ENCODE results near the gene RPS10. TPM values are rescaled to one million over a fixed set of nuclear protein-coding genes. Genes with fewer than 3 reads are reported as not detected.
A peak's percentile ranks its signal among the peaks of the same experiment; 100 is the strongest.
"Not testable (repeated sequence)": the region's sequence is repeated elsewhere in the genome, so short reads cannot be mapped to it uniquely, and the experiment has no call there.

The RPS10 gene
- total RNA-seq, 2 experiments from 2014 or later = 1,124 to 1,323 TPM

DNA sequence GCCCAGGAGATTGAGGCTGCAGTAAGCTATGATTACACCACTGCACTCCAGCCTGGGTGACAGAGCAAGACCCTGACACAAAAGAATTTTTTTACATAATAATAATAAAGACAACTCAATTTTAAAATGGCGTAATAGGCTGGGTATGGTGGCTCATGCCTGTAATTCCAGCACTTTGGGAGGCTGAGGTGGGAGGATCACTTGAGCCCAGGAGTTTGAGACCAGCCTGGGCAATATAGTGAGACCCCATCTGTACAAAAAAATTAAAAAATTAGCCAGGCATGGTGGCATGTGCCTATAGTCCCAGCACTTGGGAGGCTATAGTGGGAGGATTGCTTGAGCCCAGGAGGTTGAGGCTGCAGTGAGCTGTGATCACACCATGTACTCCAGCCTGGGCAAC lies 18.0 kb downstream of the RPS10 start:
- DNase-seq; H3K27ac Mint-ChIP-seq; H3K9me3 Mint-ChIP-seq (ENCODE audit: low read depth); H3K36me3 Mint-ChIP-seq; H3K4me3 Mint-ChIP-seq; H3K4me1 Mint-ChIP-seq; H3K27me3 Mint-ChIP-seq; ATAC-seq: not testable (repeated sequence)
- CTCF ChIA-PET = interaction anchor here (0.6 kb wide), 1 partner anchor 159 kb away, joined by 3 read pairs; the partner anchor contains the start of gene SMIM29

- DNase-seq (no peak), ATAC-seq (no peak)
- H3K27ac Mint-ChIP-seq = no peak overlapping the region
- CTCF ChIA-PET = interaction anchor here (1.4 to 1.9 kb wide), 2 partner anchors 28 to 160 kb away, joined by 4 read pairs; partner anchors contain the start of gene HMGA1
- no peaks in the 10 kb centered on the region for H3K27me3 Mint-ChIP-seq
- peaks cover 4% of the 10 kb centered on the region for H3K9me3 Mint-ChIP-seq (ENCODE audit: low read depth)
- H3K36me3 Mint-ChIP-seq = peaks cover 3% of the 10 kb centered on the region
- no peak overlapping the region for H3K4me3 Mint-ChIP-seq
- H3K4me1 Mint-ChIP-seq = peaks cover 9% of the 10 kb centered on the region
These were observed 29.4 kb downstream of the RPS10 start for GRCh38 chr6:34396518-34396917.

DNA sequence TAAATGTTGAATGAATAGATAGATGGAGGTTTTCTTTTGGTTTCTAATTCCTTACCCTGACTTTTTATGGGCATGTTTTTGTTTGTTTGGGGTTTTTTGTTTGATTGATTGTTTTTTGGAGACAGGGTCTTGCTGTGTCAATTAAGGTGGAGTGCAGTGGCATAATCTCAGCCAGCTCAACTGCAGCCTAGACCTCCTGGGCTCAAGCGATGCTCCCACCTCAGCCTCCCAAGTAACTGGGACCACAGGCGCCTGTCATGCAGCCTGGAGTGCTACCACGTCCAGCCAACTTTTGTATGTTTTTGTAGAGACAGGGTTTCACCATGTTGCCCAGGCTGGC lies 31.9 kb downstream of the RPS10 start:
- no peak for DNase-seq
- Mint-ChIP-seq H3K27ac (no peak overlapping the region), H3K4me1 (peaks cover 11% of the 10 kb centered on the region), H3K27me3 (no peaks in the 10 kb centered on the region), H3K36me3 (peaks cover 5% of the 10 kb centered on the region), H3K9me3 (ENCODE audit: low read depth) (peaks cover 4% of the 10 kb centered on the region), H3K4me3 (no peak overlapping the region)
- no peak for ATAC-seq
- CTCF ChIA-PET = interaction anchor here (1.2 to 5.4 kb wide), 3 partner anchors 145 to 170 kb away, joined by 4 to 55 read pairs (median 5); partner anchors contain the start of gene SMIM29

GRCh38 chr6:34393191-34393965 lies 32.5 kb downstream of the RPS10 start:
- Mint-ChIP-seq H3K27me3 (no peaks in the 10 kb centered on the region), H3K4me1 (peaks cover 11% of the 10 kb centered on the region), H3K9me3 (ENCODE audit: low read depth) (peaks cover 4% of the 10 kb centered on the region), H3K27ac (peak overlapping the region; percentile 82), H3K4me3 (no peak overlapping the region), H3K36me3 (peaks cover 5% of the 10 kb centered on the region)
- DNase-seq (no peak), ATAC-seq (no peak)
- CTCF ChIA-PET = interaction anchor here (0.6 to 5.4 kb wide), 7 partner anchors 10 to 197 kb away, joined by 3 to 55 read pairs (median 4); partner anchors contain the start of genes RPS10 and SMIM29

DNA sequence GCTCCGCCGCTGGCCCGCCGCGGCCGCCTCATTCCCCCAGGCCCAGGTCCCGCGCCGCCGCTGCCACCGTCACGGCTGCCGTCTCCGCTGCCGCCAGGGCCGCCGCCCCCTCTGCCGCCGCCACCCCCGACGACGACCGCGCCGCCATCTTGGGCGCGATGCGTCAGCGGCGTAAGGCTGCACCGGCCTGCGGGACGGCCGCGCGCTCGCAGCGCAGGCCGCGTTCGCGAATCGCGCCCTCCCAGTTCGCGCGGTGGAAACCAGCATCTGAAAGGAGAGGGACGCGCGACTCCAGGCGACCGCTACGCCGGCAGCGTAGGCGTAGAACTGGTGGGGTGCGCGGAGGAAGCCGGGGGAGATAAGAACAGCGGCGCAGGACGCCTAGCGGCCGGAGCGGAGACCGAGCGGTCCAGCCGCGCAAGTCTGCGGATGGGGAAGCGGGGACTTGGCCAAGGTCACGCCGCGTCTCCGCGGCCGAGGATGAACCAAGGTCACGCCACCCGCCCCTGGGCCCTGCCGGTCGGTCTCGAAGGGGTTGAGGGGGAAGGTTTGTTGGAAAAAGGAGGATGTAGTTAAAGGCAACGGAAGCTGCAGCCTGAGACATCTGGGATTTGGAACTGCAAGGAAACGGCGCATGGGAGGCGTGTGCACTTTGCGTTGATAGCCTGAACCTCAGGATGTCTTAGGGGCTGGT lies 33.2 kb downstream of the RPS10 start, which contains the start of gene NUDT3:
NUDT3 (minus strand) TSS at position 173 of the 694 bp plus-strand sequence. CDS start 307 bp downstream, outside the sequence.
- CTCF ChIA-PET = interaction anchor here (0.6 to 5.4 kb wide), 8 partner anchors 10 to 196 kb away, joined by 3 to 55 read pairs (median 4); partner anchors contain the start of genes RPS10 and SMIM29
- H3K27me3 Mint-ChIP-seq = no peaks in the 10 kb centered on the region
- H3K4me1 Mint-ChIP-seq = peaks cover 11% of the 10 kb centered on the region
- H3K9me3 Mint-ChIP-seq (ENCODE audit: low read depth) = peaks cover 4% of the 10 kb centered on the region
- H3K36me3 Mint-ChIP-seq = peaks cover 5% of the 10 kb centered on the region
- DNase-seq = peak; percentile 96
- ATAC-seq = peak; percentile 93
- peak within 1 kb of the TSS; percentile 82 for H3K27ac Mint-ChIP-seq
- H3K4me3 Mint-ChIP-seq = no peak within 1 kb of the TSS

DNA sequence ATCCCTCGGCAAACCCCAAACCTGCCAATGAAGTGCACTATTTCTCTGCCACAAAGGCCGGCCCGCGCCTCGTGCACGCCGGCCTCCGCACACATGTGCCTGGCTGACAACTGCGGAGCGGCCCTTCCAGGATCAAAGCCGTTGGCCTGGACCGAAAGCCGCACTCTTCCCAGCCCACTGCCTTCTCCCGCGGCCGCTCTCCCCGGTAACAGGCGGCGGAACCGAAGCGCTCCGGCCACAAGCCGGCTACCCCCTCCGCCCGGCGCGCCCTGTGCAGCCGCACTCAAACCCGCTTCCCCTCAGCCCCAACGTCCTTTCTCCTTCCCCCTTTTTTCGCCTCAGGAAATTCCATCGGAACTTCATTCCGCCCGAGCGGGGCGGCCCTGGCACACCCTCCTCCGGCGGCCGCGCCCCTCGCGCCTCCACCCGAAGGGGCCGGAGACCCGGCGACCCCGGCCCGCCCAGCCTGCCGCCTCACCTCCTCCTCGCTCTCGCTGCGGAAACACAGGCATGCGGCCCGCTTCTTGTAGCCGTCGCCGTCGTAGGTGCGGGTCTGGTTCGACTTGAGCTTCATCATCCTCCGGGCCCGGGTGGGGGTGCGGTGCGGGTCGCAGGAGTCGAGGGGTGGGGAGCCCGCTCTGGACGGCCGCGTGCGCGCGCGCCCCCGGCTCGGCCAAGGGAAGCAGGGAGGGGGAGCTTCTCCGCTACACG lies 33.9 kb downstream of the RPS10 start:
- H3K27ac Mint-ChIP-seq = peak overlapping the region; percentile 82
- DNase-seq (peak; percentile 68), ATAC-seq (peak; percentile 13)
- peaks cover 6% of the 10 kb centered on the region for H3K36me3 Mint-ChIP-seq
- CTCF ChIA-PET = interaction anchor here (1.1 to 5.4 kb wide), 6 partner anchors 23 to 196 kb away, joined by 3 to 55 read pairs (median 6); partner anchors contain the start of gene SMIM29
- H3K4me3 Mint-ChIP-seq = no peak overlapping the region
- peaks cover 11% of the 10 kb centered on the region for H3K4me1 Mint-ChIP-seq
- H3K27me3 Mint-ChIP-seq = no peaks in the 10 kb centered on the region
- H3K9me3 Mint-ChIP-seq (ENCODE audit: low read depth) = peaks cover 4% of the 10 kb centered on the region

- Mint-ChIP-seq H3K9me3 (ENCODE audit: low read depth) (peaks cover under 1% of the 10 kb centered on the region), H3K4me1 (peaks cover 13% of the 10 kb centered on the region), H3K36me3 (peaks cover 3% of the 10 kb centered on the region), H3K27me3 (no peaks in the 10 kb centered on the region), H3K4me3 (no peak overlapping the region), H3K27ac (no peak overlapping the region)
- CTCF ChIA-PET = interaction anchor here (1.6 to 5.4 kb wide), 4 partner anchors 23 to 195 kb away, joined by 5 to 55 read pairs (median 8); partner anchors contain the start of gene SMIM29
- no peak for DNase-seq
- ATAC-seq = no peak
These were observed 34.4 kb downstream of the RPS10 start for GRCh38 chr6:34391473-34391785.

GRCh38 chr6:34390531-34391472 lies 35.1 kb downstream of the RPS10 start:
- no peak overlapping the region for H3K27ac Mint-ChIP-seq
- H3K4me3 Mint-ChIP-seq = no peak overlapping the region
- DNase-seq = no peak
- H3K27me3 Mint-ChIP-seq = no peaks in the 10 kb centered on the region
- ATAC-seq = no peak
- no peaks in the 10 kb centered on the region for H3K9me3 Mint-ChIP-seq (ENCODE audit: low read depth)
- peaks cover 16% of the 10 kb centered on the region for H3K4me1 Mint-ChIP-seq
- CTCF ChIA-PET = interaction anchor here (0.9 to 5.4 kb wide), 5 partner anchors 24 to 195 kb away, joined by 3 to 55 read pairs (median 5); partner anchors contain the start of gene SMIM29
- peaks cover 3% of the 10 kb centered on the region for H3K36me3 Mint-ChIP-seq

- H3K27ac Mint-ChIP-seq = no peak overlapping the region
- CTCF ChIA-PET = interaction anchor here (5.4 kb wide), 1 partner anchor 141 kb away, joined by 55 read pairs; the partner anchor contains the start of gene SMIM29
- peaks cover 3% of the 10 kb centered on the region for H3K36me3 Mint-ChIP-seq
- peaks cover 16% of the 10 kb centered on the region for H3K4me1 Mint-ChIP-seq
- DNase-seq = no peak
- no peak overlapping the region for H3K4me3 Mint-ChIP-seq
- H3K9me3 Mint-ChIP-seq (ENCODE audit: low read depth) = no peaks in the 10 kb centered on the region
- no peak for ATAC-seq
- H3K27me3 Mint-ChIP-seq = no peaks in the 10 kb centered on the region
These were observed 36.8 kb downstream of the RPS10 start for GRCh38 chr6:34389034-34389433.

DNA sequence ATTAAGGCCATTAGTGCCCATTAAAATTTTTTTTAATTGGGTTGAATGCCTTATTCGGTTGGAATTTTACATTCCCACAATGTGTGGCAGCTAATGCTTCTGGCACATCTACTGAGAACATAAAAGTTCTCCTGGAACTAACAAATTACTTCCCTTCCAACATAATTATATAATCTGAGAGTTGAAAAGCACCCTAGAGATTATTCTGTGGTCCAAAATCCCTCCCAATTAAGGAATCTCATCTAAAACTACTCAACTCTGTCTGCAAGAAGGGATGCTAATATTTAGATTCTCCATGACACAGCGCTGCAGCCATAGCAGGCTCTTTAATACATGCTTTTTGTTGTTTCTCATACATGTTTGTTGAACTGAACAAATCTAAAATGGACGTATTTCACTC lies 37.4 kb downstream of the RPS10 start:
- no peak overlapping the region for H3K4me3 Mint-ChIP-seq
- no peak for ATAC-seq

GRCh38 chr6:34386316-34387137 lies 39.3 kb downstream of the RPS10 start:
- DNase-seq = no peak
- no peak for ATAC-seq
- CTCF ChIA-PET = interaction anchor here (0.7 to 1.3 kb wide), 5 partner anchors 29 to 1035 kb away, joined by 3 to 7 read pairs (median 3); partner anchors contain the start of gene SMIM29
- Mint-ChIP-seq H3K27ac (no peak overlapping the region), H3K4me3 (no peak overlapping the region), H3K27me3 (no peaks in the 10 kb centered on the region), H3K36me3 (peaks cover 5% of the 10 kb centered on the region), H3K4me1 (peaks cover 9% of the 10 kb centered on the region), H3K9me3 (ENCODE audit: low read depth) (no peaks in the 10 kb centered on the region)

More for the DNA sequence above, 37.4 kb downstream of the RPS10 start:
- CTCF ChIA-PET = interaction anchor here (0.6 to 5.4 kb wide), 2 partner anchors 85 to 140 kb away, joined by 8 to 55 read pairs; partner anchors contain the start of gene SMIM29
- Mint-ChIP-seq H3K27ac (no peak overlapping the region), H3K27me3 (no peaks in the 10 kb centered on the region), H3K36me3 (peaks cover 5% of the 10 kb centered on the region), H3K9me3 (ENCODE audit: low read depth) (no peaks in the 10 kb centered on the region), H3K4me1 (peaks cover 12% of the 10 kb centered on the region)
- DNase-seq = no peak

All from activated CD8-positive, alpha-beta memory T cell treated with anti-CD3 and anti-CD28 coated beads, Interleukin-2, amount 10 ng/mL, durations not matched to agents 7 days and 5 days (primary cell).